Measurements from ENCODE around the gene OR2V2.
"Not testable (repeated sequence)": the region's sequence is repeated elsewhere in the genome, so short reads cannot be mapped to it uniquely, and the experiment has no call there.

Gene OR2V2

GRCh38 chr5:181146927-181147636, at the start of gene OR2V2:
Gene OR2V2 (plus strand): TSS chr5:181147586. CDS start chr5:181154943, 7,357 bp downstream.
- not testable (repeated sequence) for DNase-seq

GRCh38 chr5:181097759-181098491, 49.5 kb upstream of the OR2V2 start:
- DNase-seq = not testable (repeated sequence)

- no peak for DNase-seq
These were observed 48.4 kb upstream of the OR2V2 start for GRCh38 chr5:181098762-181099601.

GRCh38 chr5:181099602-181100086, 47.7 kb upstream of the OR2V2 start:
- no peak for DNase-seq

- DNase-seq = no peak
These were observed 47.1 kb upstream of the OR2V2 start for GRCh38 chr5:181100121-181100875.

- not testable (repeated sequence) for DNase-seq
These were observed 46.2 kb upstream of the OR2V2 start for GRCh38 chr5:181101030-181101641.

- DNase-seq = not testable (repeated sequence)
These were observed 45.3 kb upstream of the OR2V2 start for GRCh38 chr5:181101930-181102674.

- not testable (repeated sequence) for DNase-seq
These were observed 43.2 kb upstream of the OR2V2 start for GRCh38 chr5:181104259-181104568.

- DNase-seq = not testable (repeated sequence)
These were observed 42.6 kb upstream of the OR2V2 start for GRCh38 chr5:181104606-181105390.

GRCh38 chr5:181105391-181106025, 41.9 kb upstream of the OR2V2 start:
- DNase-seq = no peak

GRCh38 chr5:181107699-181108098, 39.7 kb upstream of the OR2V2 start:
- DNase-seq = no peak

- DNase-seq = no peak
These were observed 38.7 kb upstream of the OR2V2 start for GRCh38 chr5:181108578-181109165.

- no peak for DNase-seq
These were observed 37.8 kb upstream of the OR2V2 start for GRCh38 chr5:181109489-181110013.

- DNase-seq = no peak
These were observed 36.4 kb upstream of the OR2V2 start for GRCh38 chr5:181111010-181111409.

GRCh38 chr5:181112476-181112875, 34.9 kb upstream of the OR2V2 start:
- DNase-seq = no peak

- DNase-seq = not testable (repeated sequence)
These were observed 33.8 kb upstream of the OR2V2 start for GRCh38 chr5:181113572-181113971.

GRCh38 chr5:181114284-181114843, 33.0 kb upstream of the OR2V2 start:
- no peak for DNase-seq

GRCh38 chr5:181114844-181115778, 32.3 kb upstream of the OR2V2 start:
- DNase-seq = no peak
